GM18909 (cell line): Measurements from ENCODE around the gene LIPC.
A peak's percentile ranks its signal among the peaks of the same experiment; 100 is the strongest.

Source experiments
- ATAC-seq: cut with Tn5 transposase; IDR thresholded peaks from one replicate; pipeline ENCODE4 v1.9.1; 2021; ENCODE audit warnings: mild to moderate bottlenecking; ENCODE audit not compliant: unreplicated experiment, poor library complexity

The LIPC gene

GRCh38 chr15:58547628-58548307, 116.0 kb downstream of the LIPC start:
- no peak for ATAC-seq

DNA sequence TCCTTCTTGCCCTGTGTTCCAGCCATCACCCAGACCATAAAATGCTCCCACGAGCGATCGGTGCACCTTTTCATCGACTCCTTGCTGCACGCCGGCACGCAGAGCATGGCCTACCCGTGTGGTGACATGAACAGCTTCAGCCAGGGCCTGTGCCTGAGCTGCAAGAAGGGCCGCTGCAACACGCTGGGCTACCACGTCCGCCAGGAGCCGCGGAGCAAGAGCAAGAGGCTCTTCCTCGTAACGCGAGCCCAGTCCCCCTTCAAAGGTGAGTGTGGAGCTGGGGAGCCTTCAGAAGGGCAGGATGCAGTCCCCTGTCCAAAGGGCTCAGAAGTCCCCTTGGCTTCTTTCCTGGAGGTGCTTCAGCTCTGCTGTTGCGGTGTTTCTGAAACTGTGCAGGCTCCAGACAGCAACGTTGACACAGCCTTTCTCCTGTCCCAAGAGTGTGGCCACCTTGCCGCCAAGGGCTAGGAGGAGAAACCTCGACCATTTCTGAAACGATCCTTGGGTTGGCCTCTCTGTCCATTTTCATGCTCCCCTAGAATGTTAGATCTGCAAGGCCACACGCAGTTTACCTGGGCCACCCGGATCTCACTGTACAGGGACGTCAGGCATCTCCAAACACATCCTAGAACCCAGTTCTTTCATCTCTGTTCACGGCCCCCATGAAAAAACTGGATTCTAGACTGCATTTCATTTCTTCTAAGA, 116.7 kb downstream of the LIPC start:
- ATAC-seq, result no peak

GRCh38 chr15:58549013-58549784, 117.4 kb downstream of the LIPC start:
- ATAC-seq, result no peak

GRCh38 chr15:58549785-58550074, 117.9 kb downstream of the LIPC start:
- ATAC-seq, result no peak

DNA sequence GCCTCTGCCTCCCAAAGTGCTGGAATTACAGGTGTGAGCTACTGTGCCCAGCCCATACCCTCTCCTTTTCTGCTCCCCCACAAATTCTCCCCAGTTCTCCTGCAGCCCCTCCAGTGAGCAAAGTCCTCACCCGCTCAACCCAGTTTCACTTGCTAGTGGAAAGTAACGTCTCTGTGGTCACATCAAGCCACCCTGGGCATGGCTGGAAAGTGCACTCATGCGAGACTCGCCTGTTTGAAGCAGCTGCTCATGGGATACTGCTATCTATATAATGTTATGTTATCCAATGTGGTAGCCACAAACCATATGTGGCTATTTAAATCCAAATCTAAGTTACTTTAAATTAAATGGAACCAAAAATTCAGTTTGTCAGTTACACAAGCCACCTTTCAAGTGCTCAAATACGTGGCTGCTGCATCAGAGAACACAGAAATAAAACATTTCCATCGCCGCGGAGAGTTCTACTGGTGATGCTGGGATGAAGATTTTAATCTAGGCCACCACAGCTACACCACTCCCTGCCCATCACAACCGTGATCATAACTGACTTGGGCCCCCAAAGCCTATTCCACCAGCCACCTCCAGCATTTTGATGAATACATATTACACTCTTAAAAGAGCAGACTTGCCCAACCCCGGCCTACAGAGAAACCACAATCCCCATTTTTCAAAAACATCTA, 119.4 kb downstream of the LIPC start:
- peak; percentile 57 for ATAC-seq

GRCh38 chr15:58551764-58552504, 120.1 kb downstream of the LIPC start:
- ATAC-seq, result no peak

DNA sequence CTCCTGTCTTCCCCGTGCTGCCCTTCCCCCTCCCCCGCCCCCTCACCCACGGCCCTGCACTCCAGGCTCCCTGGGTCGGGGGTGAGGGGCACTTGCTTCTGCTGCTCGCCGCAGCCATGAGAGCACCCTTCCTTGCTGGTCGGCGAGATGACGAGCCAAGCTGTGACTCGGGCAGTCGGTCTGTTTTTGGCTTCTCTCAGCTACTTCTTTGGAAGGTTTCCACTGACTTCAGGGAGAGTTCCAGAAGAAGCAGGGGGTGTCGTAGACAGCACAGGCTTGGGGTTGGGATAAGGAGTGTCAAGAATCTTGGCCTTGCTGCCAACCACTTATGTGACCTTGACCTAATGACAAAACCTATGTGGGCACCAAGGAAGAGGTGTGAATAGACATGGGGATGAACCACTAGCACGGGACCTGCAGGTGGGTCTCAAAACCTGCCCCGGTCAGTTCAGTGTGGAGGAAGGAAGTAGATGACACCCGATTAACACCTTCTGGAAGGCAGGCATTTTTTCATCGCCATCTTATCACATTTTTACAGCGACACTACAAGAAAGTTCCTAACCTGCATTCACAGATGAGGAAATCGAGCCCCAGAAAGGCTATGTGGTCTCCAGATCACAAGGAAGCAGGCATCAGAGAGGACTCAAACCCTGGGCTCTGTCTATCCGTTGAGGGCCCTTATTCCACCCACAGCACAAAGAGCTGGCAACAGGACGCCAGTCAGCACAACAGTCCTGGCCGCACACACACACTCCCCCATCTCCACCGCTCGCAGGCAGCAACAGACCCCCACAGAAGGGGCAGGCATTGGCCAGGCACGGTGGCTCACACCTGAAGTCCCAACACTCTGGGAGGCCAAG, 120.9 kb downstream of the LIPC start:
- ATAC-seq, result no peak

GRCh38 chr15:58553365-58553918, 121.7 kb downstream of the LIPC start:
- ATAC-seq, result no peak

GRCh38 chr15:58554758-58555157, 123.0 kb downstream of the LIPC start:
- no peak for ATAC-seq

- no peak for ATAC-seq
Observed at GRCh38 chr15:58555162-58556027, 123.6 kb downstream of the LIPC start.

GRCh38 chr15:58556028-58556361, 124.2 kb downstream of the LIPC start:
- ATAC-seq, result no peak

GRCh38 chr15:58556541-58556940, 124.8 kb downstream of the LIPC start:
- ATAC-seq, result no peak

DNA sequence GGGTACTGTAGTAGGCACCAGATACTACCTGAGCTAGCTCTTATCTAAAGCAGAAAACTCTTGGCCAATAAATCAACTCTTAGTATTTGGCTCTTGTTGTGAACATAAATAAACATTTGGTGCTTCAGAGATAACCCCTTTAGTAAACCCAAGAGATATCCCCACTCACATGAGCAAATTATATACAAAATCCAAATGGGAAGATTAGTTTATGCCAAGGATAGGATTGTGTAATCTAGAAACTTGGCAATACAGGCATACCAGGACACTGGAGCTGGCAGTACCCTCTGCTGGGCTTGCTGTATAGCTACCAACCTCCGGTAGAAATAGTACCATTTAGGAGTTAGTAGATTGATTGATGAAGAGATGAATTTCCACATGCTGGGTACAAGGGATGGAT, 127.0 kb downstream of the LIPC start:
- ATAC-seq, result no peak

DNA sequence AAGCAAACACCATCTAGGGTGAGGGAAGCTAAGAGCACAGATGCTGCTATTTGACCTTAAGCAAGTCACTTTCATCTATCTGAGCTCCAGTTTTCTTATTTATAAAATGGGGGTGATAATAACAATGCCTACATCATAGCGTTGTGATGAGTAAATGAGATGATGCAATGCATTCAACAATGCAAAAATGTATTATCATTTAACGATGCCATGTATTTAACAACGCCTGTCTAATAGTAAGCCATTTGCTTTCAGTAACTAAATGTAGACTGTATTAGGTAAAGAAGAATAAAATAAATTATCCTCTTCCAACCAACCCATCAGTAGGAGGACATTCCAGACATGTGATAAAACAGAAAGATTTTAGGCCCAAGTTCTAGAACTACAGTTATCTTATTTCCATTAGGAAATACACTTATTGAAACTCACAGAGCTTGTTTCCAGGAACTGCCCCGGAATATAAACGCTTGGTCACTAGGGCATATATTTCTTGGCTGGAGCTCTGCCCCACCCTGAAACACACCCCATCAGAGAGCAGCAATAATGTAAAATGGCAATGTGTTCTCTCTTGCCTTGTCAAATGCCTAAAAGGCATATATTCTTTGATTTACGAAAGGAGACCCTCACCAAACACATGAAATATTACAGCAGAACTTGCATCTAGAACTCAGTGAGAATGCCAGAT, 128.3 kb downstream of the LIPC start:
- ATAC-seq, result no peak

GRCh38 chr15:58561321-58561720, 129.5 kb downstream of the LIPC start:
- no peak for ATAC-seq

GRCh38 chr15:58562135-58562534, 130.3 kb downstream of the LIPC start:
- no peak for ATAC-seq

GRCh38 chr15:58564981-58565380, 133.2 kb downstream of the LIPC start:
- ATAC-seq, result no peak

GRCh38 chr15:58565619-58566018, 133.8 kb downstream of the LIPC start:
- no peak for ATAC-seq
